ENCODE results near the gene ALK.

The ALK gene

DNA sequence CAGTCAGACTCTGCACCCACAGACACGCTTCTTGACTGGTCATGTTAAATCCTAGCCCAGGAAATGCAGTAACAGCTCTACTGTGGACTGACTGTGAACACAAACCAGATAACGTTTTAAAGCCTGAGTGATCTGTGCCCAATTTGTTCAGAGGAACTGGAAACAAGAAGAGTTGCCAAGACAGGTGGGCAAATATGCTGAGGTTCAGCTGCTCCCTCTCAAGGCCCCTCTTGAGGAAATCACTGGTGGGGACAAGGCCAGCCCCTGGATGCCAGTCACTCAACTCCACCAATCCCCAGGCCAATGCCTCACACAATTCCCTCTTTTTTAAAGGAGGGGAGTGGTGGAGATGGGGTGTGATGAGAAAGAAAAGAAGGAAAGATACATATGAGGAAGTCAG lies 261.2 kb downstream of the ALK start:
- no peaks in the 10 kb centered on the region for H3K36me3 ChIP-seq
- no peak overlapping the region for H3K4me3 ChIP-seq (ENCODE audit: low read depth in 1 of 2, low read length in 1 of 2)
- no peaks in the 10 kb centered on the region for H3K27me3 ChIP-seq
- H3K27ac ChIP-seq: no peak overlapping the region
- H3K4me1 ChIP-seq (ENCODE audit: control insufficient read depth in 1 of 2, insufficient read depth in 1 of 2, low read depth in 1 of 2, low read length in 1 of 2): no peaks in the 10 kb centered on the region
- TF ChIP-seq, protein P1, sequence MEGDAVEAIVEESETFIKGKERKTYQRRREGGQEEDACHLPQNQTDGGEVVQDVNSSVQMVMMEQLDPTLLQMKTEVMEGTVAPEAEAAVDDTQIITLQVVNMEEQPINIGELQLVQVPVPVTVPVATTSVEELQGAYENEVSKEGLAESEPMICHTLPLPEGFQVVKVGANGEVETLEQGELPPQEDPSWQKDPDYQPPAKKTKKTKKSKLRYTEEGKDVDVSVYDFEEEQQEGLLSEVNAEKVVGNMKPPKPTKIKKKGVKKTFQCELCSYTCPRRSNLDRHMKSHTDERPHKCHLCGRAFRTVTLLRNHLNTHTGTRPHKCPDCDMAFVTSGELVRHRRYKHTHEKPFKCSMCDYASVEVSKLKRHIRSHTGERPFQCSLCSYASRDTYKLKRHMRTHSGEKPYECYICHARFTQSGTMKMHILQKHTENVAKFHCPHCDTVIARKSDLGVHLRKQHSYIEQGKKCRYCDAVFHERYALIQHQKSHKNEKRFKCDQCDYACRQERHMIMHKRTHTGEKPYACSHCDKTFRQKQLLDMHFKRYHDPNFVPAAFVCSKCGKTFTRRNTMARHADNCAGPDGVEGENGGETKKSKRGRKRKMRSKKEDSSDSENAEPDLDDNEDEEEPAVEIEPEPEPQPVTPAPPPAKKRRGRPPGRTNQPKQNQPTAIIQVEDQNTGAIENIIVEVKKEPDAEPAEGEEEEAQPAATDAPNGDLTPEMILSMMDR (IDR thresholded peaks at IDR 0.05): no peak
- no peaks in the 10 kb centered on the region for H3K9me3 ChIP-seq

DNA sequence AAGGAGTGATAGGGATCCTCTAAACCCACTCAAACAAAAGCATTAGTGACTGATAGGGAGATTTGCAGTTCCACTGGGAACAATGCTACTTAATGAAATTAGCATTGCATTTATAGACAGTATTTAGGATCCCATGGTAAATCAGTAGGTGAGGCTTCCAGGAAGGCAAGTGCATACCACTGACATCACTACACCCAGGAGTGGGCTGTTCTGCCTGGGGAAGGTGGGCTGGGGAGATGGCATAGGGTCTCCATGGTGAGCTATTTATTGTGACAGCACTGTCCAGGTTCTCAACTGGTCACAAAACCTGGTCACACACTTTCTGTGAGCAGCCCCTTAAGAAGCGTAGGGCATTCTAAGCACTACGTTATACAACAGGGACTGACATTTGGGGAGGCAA lies 262.2 kb downstream of the ALK start:
- Histone ChIP-seq H3K4me1 (ENCODE audit: control insufficient read depth in 1 of 2, insufficient read depth in 1 of 2, low read depth in 1 of 2, low read length in 1 of 2) (no peaks in the 10 kb centered on the region), H3K36me3 (no peaks in the 10 kb centered on the region), H3K27ac (no peak overlapping the region), H3K9me3 (no peaks in the 10 kb centered on the region), H3K27me3 (no peaks in the 10 kb centered on the region), H3K4me3 (ENCODE audit: low read depth in 1 of 2, low read length in 1 of 2) (no peak overlapping the region)
- TF ChIP-seq, protein P1 (IDR thresholded peaks at IDR 0.05): no peak

DNA sequence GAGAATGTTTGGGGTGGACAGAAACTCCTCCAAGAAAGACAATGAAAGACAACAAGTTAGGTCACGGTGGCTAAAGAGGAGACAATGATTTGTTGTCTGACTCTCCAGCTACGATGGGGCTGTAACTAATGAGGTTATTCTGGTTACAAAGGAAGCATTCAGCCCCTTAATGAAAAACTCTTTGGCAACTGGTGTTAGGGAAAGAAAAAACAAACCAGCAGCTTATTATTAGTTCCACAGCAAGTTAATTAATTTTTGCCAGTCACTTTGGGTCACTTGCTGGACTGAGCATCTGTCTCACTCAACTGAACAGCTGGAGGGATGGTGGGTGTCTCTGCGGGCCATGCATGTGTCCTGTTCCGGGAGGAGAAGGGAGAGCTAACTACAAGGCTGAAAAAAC lies 263.7 kb downstream of the ALK start:
- Histone ChIP-seq H3K4me3 (ENCODE audit: low read depth in 1 of 2, low read length in 1 of 2) (no peak overlapping the region), H3K27me3 (no peaks in the 10 kb centered on the region), H3K27ac (no peak overlapping the region), H3K4me1 (ENCODE audit: control insufficient read depth in 1 of 2, insufficient read depth in 1 of 2, low read depth in 1 of 2, low read length in 1 of 2) (no peaks in the 10 kb centered on the region), H3K9me3 (no peaks in the 10 kb centered on the region), H3K36me3 (no peaks in the 10 kb centered on the region)
- TF ChIP-seq, protein P1 (IDR thresholded peaks at IDR 0.05): no peak

DNA sequence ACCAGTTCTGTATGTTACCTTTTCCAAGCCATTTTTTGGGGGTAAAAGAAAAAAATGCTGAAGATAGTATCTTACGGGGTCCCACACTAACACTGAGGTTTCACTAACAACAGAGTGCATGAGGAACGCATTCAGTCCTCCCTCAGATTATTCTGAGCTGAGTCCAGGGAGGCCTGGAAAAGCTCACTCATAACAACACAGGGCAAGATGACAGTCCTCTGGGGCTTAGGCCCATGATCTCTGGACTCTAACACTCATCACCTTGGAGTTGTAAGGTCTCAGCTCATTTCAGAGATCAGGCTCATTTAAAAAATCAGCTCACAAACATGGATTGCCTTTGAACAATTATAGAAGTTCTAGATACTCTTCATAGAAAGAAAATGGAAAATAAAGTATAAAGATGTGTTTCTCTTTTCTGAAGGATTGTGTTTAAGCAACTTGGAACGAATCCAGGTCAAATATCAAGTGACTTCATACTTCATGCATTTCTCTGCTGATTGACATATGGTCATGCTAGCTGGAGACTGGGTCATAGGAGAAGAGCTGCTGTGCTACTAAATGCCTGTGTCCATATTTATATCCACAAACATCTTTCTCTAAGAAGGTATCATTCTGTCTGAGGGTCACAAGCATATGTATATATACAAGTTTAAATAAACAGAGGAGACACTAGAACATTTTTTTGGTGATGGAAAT lies 265.8 kb downstream of the ALK start:
- H3K36me3 ChIP-seq: no peaks in the 10 kb centered on the region
- no peak overlapping the region for H3K4me3 ChIP-seq (ENCODE audit: low read depth in 1 of 2, low read length in 1 of 2)
- H3K4me1 ChIP-seq (ENCODE audit: control insufficient read depth in 1 of 2, insufficient read depth in 1 of 2, low read depth in 1 of 2, low read length in 1 of 2): no peaks in the 10 kb centered on the region
- no peaks in the 10 kb centered on the region for H3K27me3 ChIP-seq
- H3K27ac ChIP-seq: no peak overlapping the region
- TF ChIP-seq, protein P1 (IDR thresholded peaks at IDR 0.05): no peak
- no peaks in the 10 kb centered on the region for H3K9me3 ChIP-seq

DNA sequence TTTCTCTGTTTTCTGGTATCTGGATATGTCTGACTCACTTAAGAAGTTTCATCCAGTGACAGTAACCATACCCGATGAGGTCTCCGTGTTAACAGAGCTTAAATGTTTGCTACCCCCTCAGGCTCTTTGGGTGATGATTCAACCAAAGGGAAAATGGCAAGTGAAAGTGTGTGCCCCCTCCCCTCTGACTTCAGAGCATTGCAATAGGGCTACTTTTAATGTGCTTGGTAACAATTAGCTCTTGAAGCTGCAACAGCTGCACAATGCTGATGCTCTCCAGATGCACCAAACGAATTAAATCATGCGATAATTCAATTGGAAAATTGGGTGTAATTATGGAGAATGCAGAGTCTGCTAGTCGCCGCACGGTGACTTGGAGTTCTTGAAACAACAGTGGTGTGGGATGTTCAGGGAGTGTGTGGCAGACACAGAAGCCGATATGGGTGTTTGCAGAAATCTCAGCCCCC lies 270.7 kb downstream of the ALK start:
- Histone ChIP-seq H3K4me3 (ENCODE audit: low read depth in 1 of 2, low read length in 1 of 2) (no peak overlapping the region), H3K27ac (no peak overlapping the region), H3K36me3 (no peaks in the 10 kb centered on the region), H3K9me3 (no peaks in the 10 kb centered on the region), H3K4me1 (ENCODE audit: control insufficient read depth in 1 of 2, insufficient read depth in 1 of 2, low read depth in 1 of 2, low read length in 1 of 2) (no peaks in the 10 kb centered on the region), H3K27me3 (no peaks in the 10 kb centered on the region)
- TF ChIP-seq, protein P1 (IDR thresholded peaks at IDR 0.05): no peak
